ENCODE measurements around the gene CILP2. TPM values are rescaled to one million over a fixed set of nuclear protein-coding genes. Genes with fewer than 3 reads are reported as not detected.

The CILP2 gene
- total and polyA plus RNA-seq, 8 donors = under 0.01 to 1.4 (median 0.39) TPM; not detected in 4

- Histone ChIP-seq H3K36me3 (peaks cover 0 to 5% (median 0%) of the 10 kb centered on the region in 4 donors), H3K4me1 (no peaks in the 10 kb centered on the region), H3K9me3 (no peaks in the 10 kb centered on the region), H3K27me3 (peaks cover 0 to 1% (median 0%) of the 10 kb centered on the region in 3 donors), H3K27ac (no peak overlapping the region), H3K4me3 (no peak overlapping the region)
- DNase-seq = no peak
- intact Hi-C loops (cut with DNase I; ENCODE audit: low total_unique reads) = no loop called here
- TF ChIP-seq CTCF (IDR thresholded peaks at IDR 0.05) (no peak), POLR2AphosphoS5 (IDR thresholded peaks at IDR 0.05) (no peak), POLR2A (IDR thresholded peaks at IDR 0.05) (no peak), EP300 (IDR thresholded peaks at IDR 0.05) (no peak)
- WGBS, 5 donors = 58 to 85% (median 76%) methylated on average over 4 of the region's 4 CpGs
Observed at GRCh38 chr19:19559931-19560330, 21.9 kb downstream of the CILP2 start.

GRCh38 chr19:19561946-19562664, 24.0 kb downstream of the CILP2 start:
- Histone ChIP-seq H3K27me3 (no peaks in the 10 kb centered on the region), H3K4me1 (no peaks in the 10 kb centered on the region), H3K36me3 (peaks cover 0 to 9% (median 2%) of the 10 kb centered on the region in 4 donors), H3K27ac (no peak overlapping the region), H3K9me3 (no peaks in the 10 kb centered on the region), H3K4me3 (no peak overlapping the region)
- WGBS, 5 donors = 84 to 91% (median 88%) methylated on average over 25 to 26 of the region's 26 CpGs
- no peak for TF ChIP-seq POLR2AphosphoS5 (IDR thresholded peaks at IDR 0.05)
- no peak for TF ChIP-seq POLR2A (IDR thresholded peaks at IDR 0.05)
- no peak for TF ChIP-seq EP300 (IDR thresholded peaks at IDR 0.05)
- TF ChIP-seq CTCF (IDR thresholded peaks at IDR 0.05) = no peak
- intact Hi-C loops (cut with DNase I; ENCODE audit: low total_unique reads) = no loop called here
- DNase-seq = no peak

GRCh38 chr19:19562665-19563347, 24.7 kb downstream of the CILP2 start:
- no peak for TF ChIP-seq EP300 (IDR thresholded peaks at IDR 0.05)
- TF ChIP-seq POLR2AphosphoS5 (IDR thresholded peaks at IDR 0.05) = no peak
- TF ChIP-seq POLR2A (IDR thresholded peaks at IDR 0.05) = no peak
- no peak for TF ChIP-seq CTCF (IDR thresholded peaks at IDR 0.05)
- Histone ChIP-seq H3K27ac (no peak overlapping the region), H3K27me3 (no peaks in the 10 kb centered on the region), H3K36me3 (peaks cover 0 to 12% (median 2%) of the 10 kb centered on the region in 4 donors), H3K9me3 (no peaks in the 10 kb centered on the region), H3K4me3 (no peak overlapping the region), H3K4me1 (no peaks in the 10 kb centered on the region)
- intact Hi-C loops (cut with DNase I; ENCODE audit: low total_unique reads) = no loop called here
- 74 to 84% (median 77%) methylated on average over 7 to 17 of the region's 17 CpGs for WGBS, 5 donors
- DNase-seq = no peak

- no peaks in the 10 kb centered on the region for H3K27me3 ChIP-seq
- H3K36me3 ChIP-seq = peaks cover 0 to 12% (median 2%) of the 10 kb centered on the region in 4 donors
- intact Hi-C loops (cut with DNase I; ENCODE audit: low total_unique reads) = no loop called here
- no peak overlapping the region for H3K27ac ChIP-seq
- WGBS, 5 donors = 86 to 92% (median 92%) methylated on average over 13 to 17 of the region's 17 CpGs
- no peak overlapping the region for H3K4me3 ChIP-seq
- no peak for TF ChIP-seq POLR2AphosphoS5 (IDR thresholded peaks at IDR 0.05)
- TF ChIP-seq POLR2A (IDR thresholded peaks at IDR 0.05) = no peak
- H3K9me3 ChIP-seq = no peaks in the 10 kb centered on the region
- no peak for DNase-seq
- H3K4me1 ChIP-seq = no peaks in the 10 kb centered on the region
Observed at GRCh38 chr19:19563348-19563848, 25.3 kb downstream of the CILP2 start.

Data from stomach (tissue), 9 donors.